HEK293 (cell line): ENCODE measurements around the gene C3orf52.

Source experiments
- CTCF ChIA-PET: fragments of 350-600 bp; formaldehyde crosslinking; extraction: SDS; loops from one replicate; lab custom pipeline; 2021; ENCODE audit warnings: antibody characterized with exemption; lab: Yijun Ruan, JAX
- POLR2A ChIA-PET: fragments of 300-600 bp; formaldehyde crosslinking; extraction: SDS; loops from one replicate; lab custom pipeline; 2020; ENCODE audit warnings: antibody characterized with exemption, inconsistent platforms; lab: Yijun Ruan, JAX
- H3K27ac ChIP-seq: fragments of 200-500 bp; sonication (Bioruptor generic); 2 replicates; pipeline ENCODE4 v1.5.1; 2014; ENCODE audit warnings: low read depth, low read length, control low read depth, inconsistent platforms; ENCODE audit errors: extremely low read depth
- H3K36me3 ChIP-seq, 2 experiments: fragments of 200-500 bp in 1 of 2; sonication (Bioruptor generic) in 1 of 2; 1 replicate in 1 of 2; 2 replicates in 1 of 2; pipeline ENCODE4 v1.5.1; 2014 to 2017; ENCODE audit warnings: inconsistent platforms in 2 of 2, low read length in 2 of 2; ENCODE audit not compliant: control insufficient read depth in 2 of 2, insufficient read depth in 1 of 2
- H3K4me1 ChIP-seq: fragments of 200-500 bp; sonication (Bioruptor generic); 2 replicates; pipeline ENCODE4 v1.5.1; 2014; ENCODE audit warnings: mild to moderate bottlenecking, low read length, inconsistent platforms; ENCODE audit not compliant: control insufficient read depth, insufficient read depth
- H3K4me3 ChIP-seq: 2 replicates; pipeline ENCODE4 v1.5.1; 2011; ENCODE audit warnings: low read depth, mild to moderate bottlenecking, control low read depth, low read length, moderate library complexity
- H3K9me3 ChIP-seq: fragments of 200-500 bp; sonication (Bioruptor generic); 2 replicates; pipeline ENCODE4 v1.5.1; 2014; ENCODE audit warnings: low read depth, low read length, inconsistent platforms; ENCODE audit not compliant: control insufficient read depth, insufficient read depth
- MZF1 ChIP-seq: fragments of 450-650 bp; formaldehyde crosslinking; IDR thresholded peaks from 2 replicates; pipeline ENCODE4 v1.5.1; 2017; ENCODE audit warnings: missing biosample characterization, missing genetic modification characterization, borderline replicate concordance
- OSR2 ChIP-seq: fragments of 450-650 bp; formaldehyde crosslinking; IDR thresholded peaks from 2 replicates; pipeline ENCODE4 v1.5.1; 2016; ENCODE audit warnings: missing biosample characterization, missing genetic modification characterization
- PRDM1 ChIP-seq: fragments of 450-650 bp; formaldehyde crosslinking; IDR thresholded peaks from 2 replicates; pipeline ENCODE4; 2016; ENCODE audit warnings: missing biosample characterization, missing genetic modification characterization
- ZBTB44 ChIP-seq: fragments of 450-650 bp; IDR thresholded peaks from 2 replicates; pipeline ENCODE4 v1.5.1; 2018; ENCODE audit warnings: missing biosample characterization, mild to moderate bottlenecking, missing genetic modification characterization
- ZNF121 ChIP-seq: fragments of 450-650 bp; formaldehyde crosslinking; IDR thresholded peaks from 2 replicates; pipeline ENCODE4 v1.5.1; 2016; ENCODE audit warnings: missing biosample characterization, missing genetic modification characterization
- ZNF280C ChIP-seq: fragments of 450-650 bp; formaldehyde crosslinking; IDR thresholded peaks from 2 replicates; pipeline ENCODE4 v1.5.1; 2016; ENCODE audit warnings: missing biosample characterization, missing genetic modification characterization
- ZNF423 ChIP-seq: fragments of 450-650 bp; formaldehyde crosslinking; IDR thresholded peaks from 2 replicates; pipeline ENCODE4 v1.5.1; 2016; ENCODE audit warnings: missing biosample characterization, missing genetic modification characterization
- ZNF488 ChIP-seq: fragments of 450-650 bp; formaldehyde crosslinking; IDR thresholded peaks from 2 replicates; pipeline ENCODE4 v1.5.1; 2016; ENCODE audit warnings: missing biosample characterization, missing genetic modification characterization
- ZNF544 ChIP-seq: fragments of 450-650 bp; formaldehyde crosslinking; IDR thresholded peaks from 2 replicates; pipeline ENCODE4 v1.5.0; 2017; ENCODE audit warnings: missing biosample characterization, missing genetic modification characterization
- ZNF776 ChIP-seq: fragments of 450-650 bp; formaldehyde crosslinking; IDR thresholded peaks from 2 replicates; pipeline ENCODE4 v1.5.0; 2017; ENCODE audit warnings: missing biosample characterization, missing genetic modification characterization, borderline replicate concordance
- ZXDB ChIP-seq: fragments of 450-650 bp; formaldehyde crosslinking; IDR thresholded peaks from 2 replicates; pipeline ENCODE4 v1.5.1; 2016; ENCODE audit warnings: missing biosample characterization, missing genetic modification characterization
- TF ChIP-seq, protein P1 (sequence below): fragments of 450-650 bp; formaldehyde crosslinking; IDR thresholded peaks from 2 replicates; pipeline ENCODE4 v1.5.1; 2016; ENCODE audit warnings: missing biosample characterization, missing genetic modification characterization, low read depth
- TF ChIP-seq, protein P2 (sequence below): fragments of 450-650 bp; formaldehyde crosslinking; IDR thresholded peaks from 2 replicates; pipeline ENCODE4 v1.5.1; 2017; ENCODE audit warnings: missing biosample characterization, missing genetic modification characterization
- TF ChIP-seq, protein P3 (sequence below): fragments of 450-650 bp; formaldehyde crosslinking; IDR thresholded peaks from 2 replicates; pipeline ENCODE4 v1.5.1; 2016; ENCODE audit warnings: missing biosample characterization, missing genetic modification characterization

The C3orf52 gene

GRCh38 chr3:112132975-112133448 lies 46.8 kb downstream of the C3orf52 start, which contains the start of gene GCSAM (continued):
- TF ChIP-seq, protein P1, sequence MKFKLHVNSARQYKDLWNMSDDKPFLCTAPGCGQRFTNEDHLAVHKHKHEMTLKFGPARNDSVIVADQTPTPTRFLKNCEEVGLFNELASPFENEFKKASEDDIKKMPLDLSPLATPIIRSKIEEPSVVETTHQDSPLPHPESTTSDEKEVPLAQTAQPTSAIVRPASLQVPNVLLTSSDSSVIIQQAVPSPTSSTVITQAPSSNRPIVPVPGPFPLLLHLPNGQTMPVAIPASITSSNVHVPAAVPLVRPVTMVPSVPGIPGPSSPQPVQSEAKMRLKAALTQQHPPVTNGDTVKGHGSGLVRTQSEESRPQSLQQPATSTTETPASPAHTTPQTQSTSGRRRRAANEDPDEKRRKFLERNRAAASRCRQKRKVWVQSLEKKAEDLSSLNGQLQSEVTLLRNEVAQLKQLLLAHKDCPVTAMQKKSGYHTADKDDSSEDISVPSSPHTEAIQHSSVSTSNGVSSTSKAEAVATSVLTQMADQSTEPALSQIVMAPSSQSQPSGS: no peak
- no peak for TF ChIP-seq ZNF776 (tag by site-specific recombination)

DNA sequence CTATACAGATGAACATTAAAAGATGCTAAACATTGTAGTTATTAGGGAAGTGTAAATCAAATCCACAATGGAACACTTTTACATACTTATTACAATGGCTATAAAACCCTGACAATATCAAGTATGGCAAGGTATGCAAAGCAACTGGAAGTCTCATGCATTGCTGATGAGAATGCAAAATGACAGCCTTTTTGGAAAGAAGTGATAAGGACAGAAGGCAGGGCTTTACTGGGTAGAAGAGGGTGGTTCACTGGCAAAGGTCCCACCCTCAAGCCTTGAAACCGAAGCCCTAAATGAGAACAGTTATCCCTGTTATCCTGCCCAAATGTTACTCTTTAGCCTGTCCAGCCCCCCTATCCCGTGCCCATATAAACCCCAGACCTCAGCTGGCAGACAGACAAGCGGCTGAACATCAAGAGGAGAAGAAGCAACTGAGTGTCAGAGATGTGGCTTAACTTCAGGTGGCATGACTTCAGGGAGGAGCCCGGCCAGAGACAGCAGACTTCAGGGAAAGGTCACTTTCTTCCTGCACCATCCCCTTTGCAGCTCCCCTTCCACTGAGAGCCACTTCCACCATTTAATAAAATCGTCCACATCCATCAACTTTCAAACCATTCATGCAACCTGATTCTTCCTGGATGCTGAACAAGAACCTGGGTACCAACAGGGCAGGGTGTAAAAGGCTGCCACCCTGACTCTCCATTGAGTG lies 47.6 kb downstream of the C3orf52 start:
- Histone ChIP-seq H3K4me1 (peaks cover 12% of the 10 kb centered on the region; the same call in 1 of the 2 replicates), H3K36me3 (peaks cover 0 to 8% of the 10 kb centered on the region in 2 experiments; a peak in 1 of 3 replicates), H3K27ac (no peak overlapping the region; the same call in 1 of the 2 replicates), H3K4me3 (no peak overlapping the region), H3K9me3 (no peaks in the 10 kb centered on the region)
- TF ChIP-seq ZNF544 (tag by site-specific recombination) (no peak), MZF1 (peak; percentile 84; the same call in 1 of the 2 replicates)
- TF ChIP-seq, protein P2, sequence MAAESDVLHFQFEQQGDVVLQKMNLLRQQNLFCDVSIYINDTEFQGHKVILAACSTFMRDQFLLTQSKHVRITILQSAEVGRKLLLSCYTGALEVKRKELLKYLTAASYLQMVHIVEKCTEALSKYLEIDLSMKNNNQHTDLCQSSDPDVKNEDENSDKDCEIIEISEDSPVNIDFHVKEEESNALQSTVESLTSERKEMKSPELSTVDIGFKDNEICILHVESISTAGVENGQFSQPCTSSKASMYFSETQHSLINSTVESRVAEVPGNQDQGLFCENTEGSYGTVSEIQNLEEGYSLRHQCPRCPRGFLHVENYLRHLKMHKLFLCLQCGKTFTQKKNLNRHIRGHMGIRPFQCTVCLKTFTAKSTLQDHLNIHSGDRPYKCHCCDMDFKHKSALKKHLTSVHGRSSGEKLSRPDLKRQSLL: no peak
- ChIA-PET POLR2A (no interaction called here), CTCF (no interaction called here)

DNA sequence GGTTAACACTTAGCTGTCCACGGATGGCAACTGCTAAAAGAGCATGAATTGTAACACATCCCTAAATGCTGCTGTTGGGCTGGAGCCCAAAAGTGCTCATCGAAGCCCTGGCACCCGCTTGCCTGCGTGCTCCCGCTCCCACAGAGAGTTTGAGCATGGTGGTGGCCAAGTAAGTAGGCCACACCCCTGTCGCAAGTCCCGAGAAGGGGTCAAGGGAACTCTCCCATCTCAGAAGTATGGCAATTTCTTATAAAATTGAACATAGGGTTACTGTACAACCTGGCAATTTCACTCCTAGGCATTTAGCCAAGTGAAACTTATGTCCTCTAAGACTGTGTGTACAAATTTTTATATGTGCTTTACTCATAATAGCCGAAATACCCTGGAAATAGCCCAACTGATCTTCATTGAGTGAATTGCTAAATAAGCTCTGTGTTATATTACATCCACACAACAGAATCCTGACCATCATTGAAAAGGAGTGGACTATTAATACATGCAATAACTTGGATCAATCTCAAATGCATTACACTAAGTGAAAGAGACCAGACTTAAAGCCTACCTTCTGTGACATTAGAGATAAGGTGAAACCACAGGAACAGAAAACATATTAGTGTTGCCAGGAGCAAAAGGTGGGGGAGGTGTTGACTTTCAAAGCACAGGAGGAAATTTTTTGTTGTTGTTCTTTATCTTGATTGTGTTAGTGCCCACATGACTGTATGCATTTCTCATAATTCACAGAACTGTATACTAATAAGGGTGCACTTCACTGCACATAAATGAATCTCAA lies 48.3 kb downstream of the C3orf52 start:
- POLR2A ChIA-PET: no interaction called here
- Histone ChIP-seq H3K4me3 (no peak overlapping the region), H3K4me1 (peaks cover 12% of the 10 kb centered on the region; the same call in 1 of the 2 replicates), H3K36me3 (peaks cover 0 to 8% of the 10 kb centered on the region in 2 experiments; a peak in 1 of 3 replicates), H3K27ac (no peak overlapping the region; the same call in 1 of the 2 replicates), H3K9me3 (no peaks in the 10 kb centered on the region)
- CTCF ChIA-PET: no interaction called here
- peak; percentile 49; the same call in 1 of the 2 replicates for TF ChIP-seq OSR2 (tag by site-specific recombination)
- TF ChIP-seq ZBTB44: peak; percentile 21; the same call in 1 of the 2 replicates
- TF ChIP-seq, protein P3, sequence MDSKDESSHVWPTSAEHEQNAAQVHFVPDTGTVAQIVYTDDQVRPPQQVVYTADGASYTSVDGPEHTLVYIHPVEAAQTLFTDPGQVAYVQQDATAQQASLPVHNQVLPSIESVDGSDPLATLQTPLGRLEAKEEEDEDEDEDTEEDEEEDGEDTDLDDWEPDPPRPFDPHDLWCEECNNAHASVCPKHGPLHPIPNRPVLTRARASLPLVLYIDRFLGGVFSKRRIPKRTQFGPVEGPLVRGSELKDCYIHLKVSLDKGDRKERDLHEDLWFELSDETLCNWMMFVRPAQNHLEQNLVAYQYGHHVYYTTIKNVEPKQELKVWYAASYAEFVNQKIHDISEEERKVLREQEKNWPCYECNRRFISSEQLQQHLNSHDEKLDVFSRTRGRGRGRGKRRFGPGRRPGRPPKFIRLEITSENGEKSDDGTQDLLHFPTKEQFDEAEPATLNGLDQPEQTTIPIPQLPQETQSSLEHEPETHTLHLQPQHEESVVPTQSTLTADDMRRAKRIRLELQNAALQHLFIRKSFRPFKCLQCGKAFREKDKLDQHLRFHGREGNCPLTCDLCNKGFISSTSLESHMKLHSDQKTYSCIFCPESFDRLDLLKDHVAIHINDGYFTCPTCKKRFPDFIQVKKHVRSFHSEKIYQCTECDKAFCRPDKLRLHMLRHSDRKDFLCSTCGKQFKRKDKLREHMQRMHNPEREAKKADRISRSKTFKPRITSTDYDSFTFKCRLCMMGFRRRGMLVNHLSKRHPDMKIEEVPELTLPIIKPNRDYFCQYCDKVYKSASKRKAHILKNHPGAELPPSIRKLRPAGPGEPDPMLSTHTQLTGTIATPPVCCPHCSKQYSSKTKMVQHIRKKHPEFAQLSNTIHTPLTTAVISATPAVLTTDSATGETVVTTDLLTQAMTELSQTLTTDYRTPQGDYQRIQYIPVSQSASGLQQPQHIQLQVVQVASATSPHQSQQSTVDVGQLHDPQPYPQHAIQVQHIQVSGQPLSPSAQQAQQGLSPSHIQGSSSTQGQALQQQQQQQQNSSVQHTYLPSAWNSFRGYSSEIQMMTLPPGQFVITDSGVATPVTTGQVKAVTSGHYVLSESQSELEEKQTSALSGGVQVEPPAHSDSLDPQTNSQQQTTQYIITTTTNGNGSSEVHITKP (tag by site-specific recombination): 0 out of 2 replicates have a peak, but pooled peaks have one; percentile 15
- no peak for TF ChIP-seq ZNF423 (tag by site-specific recombination)
- no peak for TF ChIP-seq ZNF488 (tag by site-specific recombination)
- TF ChIP-seq PRDM1 (tag by site-specific recombination): no peak
- no peak for TF ChIP-seq MZF1
- TF ChIP-seq ZNF280C (tag by site-specific recombination): no peak
- TF ChIP-seq, protein P2: no peak
- no peak for TF ChIP-seq ZNF121 (tag by site-specific recombination)
- no peak for TF ChIP-seq ZXDB (tag by site-specific recombination)
